Activated T-helper 17 cell treated with anti-CD3 and anti-CD28 coated beads, Interleukin-2, amount 50 U/mL, for 72 hours (primary cell): Measurements from ENCODE around the gene TTN. TPM values are rescaled to one million over a fixed set of nuclear protein-coding genes. Genes with fewer than 3 reads are reported as not detected.

Source experiments
- ATAC-seq: fragments of 150-1000 bp; cut with Tn5 transposase; replicated peaks from 2 replicates; pipeline ENCODE4 v1.10.0; 2021; ENCODE audit warnings: mild to moderate bottlenecking, moderate library complexity
- H3K27ac Mint-ChIP-seq: one replicate; pipeline ENCODE4 v1.8.0; 2022; ENCODE audit warnings: mixed read lengths
- H3K27me3 Mint-ChIP-seq: one replicate; pipeline ENCODE4 v1.8.0; 2022; ENCODE audit warnings: mixed read lengths
- H3K36me3 Mint-ChIP-seq: one replicate; pipeline ENCODE4 v1.8.0; 2022; ENCODE audit warnings: low read depth, mild to moderate bottlenecking, mixed read lengths
- H3K4me1 Mint-ChIP-seq: one replicate; pipeline ENCODE4 v1.8.0; 2022; ENCODE audit warnings: mixed read lengths
- H3K4me3 Mint-ChIP-seq: one replicate; pipeline ENCODE4 v1.8.0; 2022; ENCODE audit warnings: mild to moderate bottlenecking, mixed read lengths
- H3K9me3 Mint-ChIP-seq: one replicate; pipeline ENCODE4 v1.8.0; 2022; ENCODE audit warnings: mixed read lengths
- total RNA-seq, 2 donors: library from RNA; stranded (reverse); gene quantifications; one replicate each; pipeline ENCODE4 v1.2.3, GENCODE V29; 2022

Gene TTN
- total RNA-seq = 1 to 10 TPM in 1 of 2 donors, under 1 TPM in 1; 0.84 to 3.1 TPM

- Mint-ChIP-seq H3K9me3 (peaks cover 6% of the 10 kb centered on the region), H3K27me3 (no peaks in the 10 kb centered on the region), H3K36me3 (no peaks in the 10 kb centered on the region), H3K27ac (no peak within 1 kb of the TSS), H3K4me3 (no peak within 1 kb of the TSS), H3K4me1 (no peaks in the 10 kb centered on the region)
- no peak for ATAC-seq
Observed at GRCh38 chr2:178807227-178808008, at the start of gene TTN. Gene TTN, minus strand, starts transcription at chr2:178807423. Its CDS starts 2,781 bp downstream, at chr2:178804642.

DNA sequence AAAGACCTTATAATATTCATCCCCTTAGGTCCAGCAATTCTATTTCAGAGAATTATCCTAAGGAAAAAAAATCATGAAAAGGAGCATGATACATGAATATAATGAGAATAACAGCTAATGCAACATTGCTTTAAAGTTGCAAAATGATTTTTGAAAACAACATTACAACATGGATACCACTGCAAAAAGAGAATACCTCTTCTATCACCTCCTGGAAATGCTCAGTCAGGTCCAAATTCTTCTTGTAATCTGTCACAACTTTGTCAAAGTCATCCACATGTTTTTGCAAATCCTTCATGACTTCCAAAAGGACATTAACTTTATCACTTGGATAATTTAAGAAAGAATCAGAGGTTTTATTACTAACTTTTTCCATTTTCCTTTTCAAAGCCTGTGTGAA is 47.9 kb upstream of the TTN start:
- no peak overlapping the region for H3K4me3 Mint-ChIP-seq
- no peaks in the 10 kb centered on the region for H3K36me3 Mint-ChIP-seq
- H3K4me1 Mint-ChIP-seq = no peaks in the 10 kb centered on the region
- no peaks in the 10 kb centered on the region for H3K9me3 Mint-ChIP-seq
- no peak overlapping the region for H3K27ac Mint-ChIP-seq
- H3K27me3 Mint-ChIP-seq = peaks cover 4% of the 10 kb centered on the region
- ATAC-seq = no peak

DNA sequence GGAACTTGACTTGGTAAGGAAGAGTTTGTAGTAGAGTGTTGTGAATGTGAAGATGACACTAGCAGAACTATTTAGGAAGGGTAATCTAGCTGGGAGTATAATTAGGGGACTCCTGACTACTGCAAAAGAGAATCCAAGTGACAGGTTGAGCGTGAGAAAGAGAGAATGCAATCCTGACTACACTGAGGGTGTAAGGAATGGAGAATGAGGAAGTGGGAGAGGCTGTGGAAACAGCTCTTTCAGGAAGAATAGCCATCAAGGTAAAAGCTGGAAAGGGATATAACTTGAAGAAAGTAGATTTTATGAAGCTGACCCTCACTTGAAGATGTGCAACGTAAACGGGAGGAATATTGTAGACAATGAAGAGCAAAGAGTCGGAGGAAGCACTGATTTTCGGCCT is 41.1 kb upstream of the TTN start:
- H3K27ac Mint-ChIP-seq = no peak overlapping the region
- peaks cover 4% of the 10 kb centered on the region for H3K27me3 Mint-ChIP-seq
- no peaks in the 10 kb centered on the region for H3K9me3 Mint-ChIP-seq
- H3K4me3 Mint-ChIP-seq = no peak overlapping the region
- no peak for ATAC-seq
- no peaks in the 10 kb centered on the region for H3K36me3 Mint-ChIP-seq
- no peaks in the 10 kb centered on the region for H3K4me1 Mint-ChIP-seq

GRCh38 chr2:178846458-178846802 is 39.2 kb upstream of the TTN start:
- H3K36me3 Mint-ChIP-seq = no peaks in the 10 kb centered on the region
- no peak overlapping the region for H3K27ac Mint-ChIP-seq
- H3K4me1 Mint-ChIP-seq = no peaks in the 10 kb centered on the region
- ATAC-seq = no peak
- no peak overlapping the region for H3K4me3 Mint-ChIP-seq
- no peaks in the 10 kb centered on the region for H3K9me3 Mint-ChIP-seq
- peaks cover 4% of the 10 kb centered on the region for H3K27me3 Mint-ChIP-seq

DNA sequence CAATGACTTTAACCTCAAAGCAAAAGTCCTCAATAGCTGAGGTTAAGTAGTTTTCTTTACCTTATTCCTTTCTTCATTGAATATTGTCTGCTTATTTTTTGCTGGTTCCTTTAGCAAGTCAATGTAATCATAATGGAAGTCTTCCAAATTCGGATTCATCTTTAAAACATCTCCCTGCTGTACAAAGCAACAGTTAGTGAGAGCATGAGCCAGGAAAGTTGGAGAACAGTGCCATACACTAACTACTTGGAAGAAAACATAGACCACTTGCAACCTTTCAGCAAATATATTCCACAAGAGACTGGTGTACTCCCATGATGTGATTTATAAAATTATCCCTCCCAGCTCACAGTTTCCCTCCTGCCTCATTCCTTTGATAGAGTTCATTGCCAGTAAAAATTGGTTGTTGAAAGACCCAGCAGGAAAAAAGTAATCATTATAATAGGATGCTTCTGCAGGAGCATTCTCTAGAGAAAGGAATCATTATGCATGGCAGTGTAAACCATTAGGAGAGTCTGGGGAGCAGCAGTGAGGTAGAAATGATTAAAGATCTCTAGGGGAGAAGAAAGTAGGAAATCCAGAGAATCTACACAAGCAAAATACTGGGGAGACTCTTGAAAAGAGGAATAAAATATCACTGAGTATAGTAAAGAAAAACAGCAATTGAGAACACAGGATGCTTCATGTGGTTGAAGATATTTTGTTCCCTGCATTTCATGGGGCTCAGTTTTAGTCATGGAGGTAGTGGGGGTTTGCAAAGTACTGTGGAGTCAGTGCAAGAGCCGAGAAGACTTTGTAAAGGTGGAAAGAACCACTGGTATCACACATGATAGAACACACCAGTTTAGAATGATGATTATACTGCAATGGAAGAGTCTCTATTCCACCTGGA is 38.6 kb upstream of the TTN start:
- Mint-ChIP-seq H3K4me1 (no peaks in the 10 kb centered on the region), H3K36me3 (no peaks in the 10 kb centered on the region), H3K4me3 (no peak overlapping the region), H3K9me3 (no peaks in the 10 kb centered on the region), H3K27ac (no peak overlapping the region), H3K27me3 (peaks cover 4% of the 10 kb centered on the region)
- ATAC-seq = no peak

DNA sequence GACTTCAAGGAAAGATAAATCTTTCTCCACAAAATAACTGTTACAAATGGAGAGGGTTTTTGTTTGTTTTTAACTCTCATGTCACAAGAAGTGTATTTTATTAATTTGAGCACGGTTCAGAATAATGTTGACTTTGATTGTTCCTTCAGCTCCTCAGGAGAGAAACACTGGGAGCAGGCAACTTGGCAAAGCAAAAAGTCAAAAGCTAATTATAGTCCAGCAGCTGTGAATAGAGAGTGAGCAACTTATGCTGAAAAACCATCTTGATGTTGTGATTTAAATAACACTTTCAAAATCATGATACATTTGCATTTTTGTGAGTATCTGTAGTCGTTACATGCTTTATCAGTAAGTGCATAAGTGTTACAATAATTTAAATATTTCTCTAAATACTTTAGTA is 37.5 kb upstream of the TTN start:
- Mint-ChIP-seq H3K9me3 (no peaks in the 10 kb centered on the region), H3K27me3 (peaks cover 4% of the 10 kb centered on the region), H3K4me1 (no peaks in the 10 kb centered on the region)

DNA sequence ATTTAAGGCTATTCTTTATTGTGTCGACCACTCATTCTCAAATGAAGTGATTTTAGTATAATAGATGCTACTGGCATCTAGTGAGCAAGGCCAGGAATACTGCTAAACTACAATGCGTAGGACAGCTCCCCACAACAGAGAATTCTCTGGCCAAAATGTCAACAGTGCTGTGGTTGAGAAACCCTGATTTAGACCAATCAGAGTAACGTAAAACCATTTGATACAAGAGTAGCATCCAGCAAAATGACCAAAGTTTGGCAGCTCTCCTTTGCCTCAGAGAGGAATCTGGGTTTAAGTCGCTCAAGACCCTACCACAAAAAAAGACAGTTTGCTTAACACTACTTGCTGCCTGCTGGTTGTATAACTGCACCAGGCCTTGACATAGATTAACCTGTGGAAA is 37.0 kb upstream of the TTN start:
- no peaks in the 10 kb centered on the region for H3K9me3 Mint-ChIP-seq
- H3K27ac Mint-ChIP-seq = no peak overlapping the region
- ATAC-seq = no peak
- H3K36me3 Mint-ChIP-seq = no peaks in the 10 kb centered on the region
- H3K27me3 Mint-ChIP-seq = peaks cover 4% of the 10 kb centered on the region
- no peak overlapping the region for H3K4me3 Mint-ChIP-seq
- H3K4me1 Mint-ChIP-seq = no peaks in the 10 kb centered on the region

More for the DNA sequence above, 37.5 kb upstream of the TTN start:
- Mint-ChIP-seq H3K27ac (no peak overlapping the region), H3K4me3 (no peak overlapping the region), H3K36me3 (no peaks in the 10 kb centered on the region)
- no peak for ATAC-seq

DNA sequence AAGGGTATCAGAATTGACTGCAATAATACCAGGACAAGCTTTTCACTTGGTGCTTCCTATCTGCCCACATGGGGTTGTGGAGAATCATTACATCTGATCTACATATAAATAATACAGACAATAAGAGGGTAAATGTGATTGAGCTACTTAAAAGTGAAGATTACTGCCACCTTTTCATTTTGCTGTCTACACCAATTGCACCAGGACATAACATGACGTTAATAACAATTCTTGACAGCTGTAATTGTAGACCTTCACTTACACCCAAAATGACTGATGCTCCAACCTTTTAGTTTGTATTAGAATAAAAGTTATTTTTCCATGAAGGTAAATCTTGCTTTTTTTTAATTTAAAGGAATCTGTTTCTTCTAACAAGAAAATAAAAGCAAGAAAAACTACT is 36.5 kb upstream of the TTN start:
- Mint-ChIP-seq H3K27ac (no peak overlapping the region), H3K36me3 (no peaks in the 10 kb centered on the region), H3K4me3 (no peak overlapping the region), H3K4me1 (no peaks in the 10 kb centered on the region), H3K9me3 (no peaks in the 10 kb centered on the region), H3K27me3 (peaks cover 4% of the 10 kb centered on the region)
- ATAC-seq = no peak

GRCh38 chr2:178836807-178837206 is 29.6 kb upstream of the TTN start:
- no peaks in the 10 kb centered on the region for H3K27me3 Mint-ChIP-seq
- no peak for ATAC-seq
- H3K9me3 Mint-ChIP-seq = no peaks in the 10 kb centered on the region
- H3K4me3 Mint-ChIP-seq = no peak overlapping the region
- H3K27ac Mint-ChIP-seq = no peak overlapping the region
- no peaks in the 10 kb centered on the region for H3K36me3 Mint-ChIP-seq
- no peaks in the 10 kb centered on the region for H3K4me1 Mint-ChIP-seq

DNA sequence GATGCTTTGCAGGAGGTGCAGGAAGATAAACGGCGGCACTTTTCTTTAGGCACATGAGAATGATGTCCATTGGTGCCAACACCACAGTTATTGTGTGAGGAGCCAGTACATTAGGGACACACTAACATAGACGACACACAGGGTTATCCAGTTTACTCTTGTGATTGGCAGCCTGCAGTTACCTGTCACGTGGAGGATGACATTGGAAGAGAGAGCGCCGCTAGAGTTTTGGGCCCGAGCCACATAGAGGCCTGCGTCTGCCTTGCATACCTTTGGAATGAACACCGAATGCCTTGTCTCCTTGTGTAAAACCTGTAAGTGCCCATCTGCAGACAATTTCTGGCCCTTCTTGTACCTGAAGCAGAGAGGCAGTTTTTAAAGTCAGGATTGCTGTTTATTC is 26.9 kb upstream of the TTN start:
- H3K9me3 Mint-ChIP-seq = no peaks in the 10 kb centered on the region
- ATAC-seq = no peak
- no peaks in the 10 kb centered on the region for H3K4me1 Mint-ChIP-seq
- no peaks in the 10 kb centered on the region for H3K27me3 Mint-ChIP-seq
- H3K4me3 Mint-ChIP-seq = no peak overlapping the region
- H3K36me3 Mint-ChIP-seq = no peaks in the 10 kb centered on the region
- no peak overlapping the region for H3K27ac Mint-ChIP-seq

DNA sequence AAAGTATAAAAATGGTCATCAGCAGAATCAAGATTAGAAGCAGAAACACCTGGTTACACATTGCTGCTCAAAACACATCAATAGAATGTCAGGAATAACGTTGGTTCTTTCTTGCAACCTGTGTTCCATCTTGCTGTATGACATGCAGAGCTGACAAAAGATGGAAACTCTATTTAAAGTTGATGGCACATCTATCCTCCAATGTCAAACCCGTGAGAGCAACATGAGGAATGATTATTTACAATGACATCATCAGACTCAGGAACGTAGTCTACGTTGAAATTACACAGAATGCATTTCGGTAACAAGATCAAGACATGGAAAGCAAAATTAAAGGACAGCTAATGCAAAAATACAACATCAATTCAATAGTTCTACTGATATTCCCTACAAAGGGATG is 26.2 kb upstream of the TTN start:
- no peak overlapping the region for H3K4me3 Mint-ChIP-seq
- ATAC-seq = no peak

DNA sequence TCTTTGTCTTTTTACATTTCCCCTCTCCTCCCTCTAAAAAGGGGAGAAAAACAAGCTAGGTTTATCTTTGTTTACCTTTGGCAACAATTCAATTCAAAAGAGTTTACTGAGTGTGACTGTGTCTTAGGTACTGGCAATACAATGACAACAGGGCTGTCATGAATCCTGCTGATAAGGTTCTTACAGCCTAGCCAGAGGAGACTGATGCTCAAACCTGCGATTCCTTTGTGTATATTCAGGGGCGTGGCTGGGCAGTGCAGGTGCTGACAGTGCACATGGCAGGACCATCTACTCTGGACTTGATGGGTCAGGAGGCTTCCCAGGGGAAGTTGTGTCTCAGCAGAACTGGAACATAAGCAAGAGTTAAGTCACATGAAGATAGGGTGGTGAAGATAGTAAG is 23.2 kb upstream of the TTN start:
- Mint-ChIP-seq H3K27me3 (no peaks in the 10 kb centered on the region), H3K27ac (no peak overlapping the region), H3K9me3 (no peaks in the 10 kb centered on the region), H3K4me1 (no peaks in the 10 kb centered on the region), H3K4me3 (no peak overlapping the region), H3K36me3 (no peaks in the 10 kb centered on the region)
- no peak for ATAC-seq

More for the DNA sequence above, 26.2 kb upstream of the TTN start:
- Mint-ChIP-seq H3K4me1 (no peaks in the 10 kb centered on the region), H3K27me3 (no peaks in the 10 kb centered on the region), H3K27ac (no peak overlapping the region), H3K9me3 (no peaks in the 10 kb centered on the region), H3K36me3 (no peaks in the 10 kb centered on the region)

GRCh38 chr2:178829981-178830380 is 22.8 kb upstream of the TTN start:
- Mint-ChIP-seq H3K27ac (no peak overlapping the region), H3K36me3 (no peaks in the 10 kb centered on the region), H3K4me1 (no peaks in the 10 kb centered on the region), H3K27me3 (no peaks in the 10 kb centered on the region), H3K9me3 (no peaks in the 10 kb centered on the region), H3K4me3 (no peak overlapping the region)
- ATAC-seq = no peak

DNA sequence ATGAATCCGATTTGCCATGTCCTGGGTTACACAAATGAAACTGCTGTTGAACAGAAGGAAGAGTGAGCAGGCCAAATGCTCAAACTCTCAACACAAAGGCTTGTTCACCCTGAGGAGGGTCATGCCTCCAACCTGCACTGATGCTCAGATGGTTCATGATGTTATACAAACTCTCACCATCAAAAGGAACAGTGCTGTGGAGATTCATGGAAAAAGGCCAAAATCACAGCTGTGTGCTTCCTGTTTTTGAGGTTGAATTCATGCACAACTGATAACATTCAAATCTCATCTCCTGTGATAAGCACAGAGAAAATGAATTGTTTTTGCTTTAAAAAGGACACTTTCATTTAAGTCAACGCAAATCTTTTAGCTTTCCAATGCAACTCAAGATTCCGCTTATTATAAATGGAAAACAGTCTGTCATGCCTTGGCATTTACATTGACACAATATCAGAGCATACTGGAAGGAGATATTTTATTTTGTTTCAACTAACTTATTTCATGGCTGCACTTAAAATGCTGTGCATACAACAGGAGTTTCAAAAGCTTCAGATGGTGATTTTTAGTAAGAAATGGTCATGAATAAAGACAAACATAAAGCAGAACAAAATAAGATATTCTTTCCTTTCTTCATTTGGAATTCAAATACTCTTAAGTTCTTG is 22.2 kb upstream of the TTN start:
- no peaks in the 10 kb centered on the region for H3K9me3 Mint-ChIP-seq
- H3K4me1 Mint-ChIP-seq = no peaks in the 10 kb centered on the region
- H3K4me3 Mint-ChIP-seq = no peak overlapping the region
- no peaks in the 10 kb centered on the region for H3K27me3 Mint-ChIP-seq
- ATAC-seq = no peak
- H3K36me3 Mint-ChIP-seq = no peaks in the 10 kb centered on the region
- H3K27ac Mint-ChIP-seq = no peak overlapping the region

DNA sequence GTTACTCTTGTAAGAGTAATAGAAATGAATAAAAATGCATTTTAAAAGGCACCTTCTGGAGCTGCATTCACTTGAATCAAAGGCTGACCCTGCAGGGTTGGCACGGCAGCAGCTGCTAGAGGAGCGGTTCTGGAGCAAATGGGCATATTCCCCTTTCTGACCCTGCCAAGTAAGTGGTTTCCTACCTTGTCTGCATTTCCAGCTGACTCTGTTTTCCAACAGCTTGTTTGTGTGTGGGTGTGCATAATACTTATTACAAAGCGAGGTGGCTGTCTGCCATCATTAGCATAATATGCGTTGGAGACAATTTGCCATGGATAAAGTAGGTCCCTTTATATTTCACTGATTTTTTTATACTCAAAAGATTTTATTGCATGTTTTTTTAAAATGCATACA is 21.3 kb upstream of the TTN start:
- Mint-ChIP-seq H3K4me1 (no peaks in the 10 kb centered on the region), H3K4me3 (no peak overlapping the region), H3K9me3 (no peaks in the 10 kb centered on the region), H3K27ac (no peak overlapping the region), H3K27me3 (no peaks in the 10 kb centered on the region), H3K36me3 (no peaks in the 10 kb centered on the region)
- ATAC-seq = no peak
